Stimulated activated memory B cell treated with anti-CD40 and anti-IgM and Interleukin-4, amounts not matched to agents 10 μg/mL and 1 μg/mL and 100 μg/mL, for 72 hours (primary cell): ENCODE results near the gene IQGAP2.
"Not testable (repeated sequence)": the region's sequence is repeated elsewhere in the genome, so short reads cannot be mapped to it uniquely, and the experiment has no call there.

Experiments used
- ATAC-seq: fragments of 150-1000 bp; cut with Tn5 transposase; 2 replicates; pipeline ENCODE4 v1.10.0; 2021
- H3K27ac Mint-ChIP-seq: one replicate; pipeline ENCODE4 v1.8.0; 2022; ENCODE audit warnings: mild to moderate bottlenecking, mixed read lengths
- H3K27me3 Mint-ChIP-seq: one replicate; pipeline ENCODE4 v1.8.0; 2022; ENCODE audit warnings: mixed read lengths
- H3K36me3 Mint-ChIP-seq: one replicate; pipeline ENCODE4 v1.8.0; 2022; ENCODE audit warnings: mixed read lengths
- H3K4me1 Mint-ChIP-seq: one replicate; pipeline ENCODE4 v1.8.0; 2022; ENCODE audit warnings: mixed read lengths
- H3K4me3 Mint-ChIP-seq: one replicate; pipeline ENCODE4 v1.8.0; 2022; ENCODE audit warnings: mild to moderate bottlenecking, moderate library complexity, mixed read lengths
- H3K9me3 Mint-ChIP-seq: one replicate; pipeline ENCODE4 v1.8.0; 2022; ENCODE audit warnings: mixed read lengths

IQGAP2 gene

DNA sequence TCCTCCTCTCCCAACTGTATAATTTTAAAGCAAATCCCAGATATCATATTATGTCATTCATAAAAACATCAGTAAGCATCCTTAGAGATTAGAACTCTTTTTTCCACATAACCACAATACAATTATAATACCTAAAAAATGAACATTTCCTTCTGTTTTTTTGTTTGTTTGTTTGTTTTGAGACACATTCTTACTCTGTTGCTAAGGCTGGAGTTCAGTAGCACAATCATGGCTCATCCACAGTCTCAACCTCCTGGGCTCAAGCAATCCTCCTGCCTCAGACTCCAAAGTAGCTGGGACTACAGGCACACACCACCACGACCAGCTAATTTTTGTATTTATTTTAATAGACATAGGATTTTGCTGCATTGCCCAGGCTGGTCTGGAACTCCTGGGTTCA, 320.8 kb downstream of the IQGAP2 start:
- no peaks in the 10 kb centered on the region for H3K36me3 Mint-ChIP-seq

GRCh38 chr5:76724871-76725270, 321.8 kb downstream of the IQGAP2 start:
- H3K4me3 Mint-ChIP-seq = no peak overlapping the region

More for the DNA sequence above, 320.8 kb downstream of the IQGAP2 start:
- H3K4me1 Mint-ChIP-seq = peaks cover 7% of the 10 kb centered on the region
- H3K27me3 Mint-ChIP-seq = peaks cover 12% of the 10 kb centered on the region
- no peak overlapping the region for H3K4me3 Mint-ChIP-seq
- peaks cover 4% of the 10 kb centered on the region for H3K9me3 Mint-ChIP-seq
- H3K27ac Mint-ChIP-seq = no peak overlapping the region
- ATAC-seq = no peak

DNA sequence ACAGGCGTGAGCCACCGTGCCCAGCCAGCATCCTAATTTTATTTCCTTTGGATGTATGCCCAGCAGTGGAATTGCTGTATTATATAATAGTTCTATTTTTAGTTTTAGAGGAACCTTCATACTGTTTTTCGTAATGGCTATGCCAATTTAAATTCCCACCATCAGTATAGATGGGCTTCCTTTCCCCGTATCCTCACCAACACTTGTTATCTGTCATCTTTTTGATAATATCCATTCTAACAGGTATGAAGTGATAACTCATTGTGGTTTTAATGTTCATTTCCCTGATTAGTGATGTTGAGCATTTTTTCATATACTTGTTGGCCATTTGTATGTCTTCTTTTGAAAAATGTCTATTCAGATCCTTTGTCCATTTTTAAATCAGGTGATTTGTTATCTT, 325.9 kb downstream of the IQGAP2 start:
- Mint-ChIP-seq H3K27ac (no peak overlapping the region), H3K4me3 (no peak overlapping the region), H3K9me3 (peaks cover 21% of the 10 kb centered on the region), H3K27me3 (peaks cover 15% of the 10 kb centered on the region), H3K36me3 (no peaks in the 10 kb centered on the region), H3K4me1 (peaks cover 12% of the 10 kb centered on the region)
- ATAC-seq = no peak

More at GRCh38 chr5:76724871-76725270, 321.8 kb downstream of the IQGAP2 start:
- Mint-ChIP-seq H3K4me1 (peaks cover 7% of the 10 kb centered on the region), H3K27me3 (peaks cover 9% of the 10 kb centered on the region), H3K9me3 (peaks cover 13% of the 10 kb centered on the region), H3K36me3 (no peaks in the 10 kb centered on the region), H3K27ac (no peak overlapping the region)
- no peak for ATAC-seq

DNA sequence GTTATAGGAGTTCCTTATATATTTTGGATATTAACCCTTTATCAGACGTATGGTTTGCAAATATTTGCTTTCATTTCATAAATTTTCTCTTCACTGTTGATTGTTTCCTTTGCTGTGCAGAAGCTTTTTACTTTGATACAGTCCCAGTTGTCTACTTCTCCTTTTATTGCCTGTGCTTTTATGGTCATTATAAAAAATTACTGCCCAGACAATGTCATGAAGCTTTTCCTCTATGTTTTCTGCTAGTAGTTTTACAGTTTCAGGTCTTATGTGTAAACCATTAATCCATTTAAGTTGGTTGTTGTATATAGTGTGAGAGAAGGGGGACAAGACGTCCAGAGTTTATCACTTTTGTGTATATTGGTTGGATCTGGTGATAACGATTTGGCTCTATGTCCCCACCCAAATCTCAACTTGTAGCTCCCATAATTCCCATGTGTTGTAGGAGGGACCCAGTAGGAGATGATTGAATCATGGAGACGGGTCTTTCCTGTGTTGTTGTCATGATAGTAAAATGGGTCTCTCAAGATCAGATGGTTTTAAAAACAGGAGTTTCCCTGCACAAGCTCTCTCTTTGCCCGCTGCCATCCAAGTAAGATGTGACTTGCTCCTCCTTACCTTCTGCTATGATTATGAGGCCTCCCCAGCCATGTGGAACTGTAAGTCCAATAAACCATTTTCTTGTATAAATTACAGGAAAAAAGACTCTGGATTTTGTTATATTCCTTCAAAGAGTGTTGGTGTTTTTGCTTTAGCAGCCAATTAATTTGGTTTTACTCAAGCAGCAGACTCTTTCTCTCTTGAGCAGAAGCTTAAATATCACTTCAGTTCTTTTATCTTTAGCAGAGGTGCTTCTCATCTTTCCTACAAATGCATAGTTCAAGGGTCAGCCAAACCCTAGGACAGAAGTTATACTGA, 326.5 kb downstream of the IQGAP2 start:
- no peaks in the 10 kb centered on the region for H3K36me3 Mint-ChIP-seq
- H3K27ac Mint-ChIP-seq = no peak overlapping the region
- H3K4me1 Mint-ChIP-seq = peaks cover 12% of the 10 kb centered on the region
- no peak for ATAC-seq
- H3K4me3 Mint-ChIP-seq = no peak overlapping the region
- peaks cover 13% of the 10 kb centered on the region for H3K27me3 Mint-ChIP-seq
- H3K9me3 Mint-ChIP-seq = peaks cover 21% of the 10 kb centered on the region

GRCh38 chr5:76732405-76733048, 329.4 kb downstream of the IQGAP2 start:
- peaks cover 13% of the 10 kb centered on the region for H3K27me3 Mint-ChIP-seq
- H3K4me3 Mint-ChIP-seq = peak overlapping the region; percentile 60
- peaks cover 21% of the 10 kb centered on the region for H3K9me3 Mint-ChIP-seq
- H3K27ac Mint-ChIP-seq = peak overlapping the region; percentile 3
- H3K36me3 Mint-ChIP-seq = no peaks in the 10 kb centered on the region
- ATAC-seq = no peak
- H3K4me1 Mint-ChIP-seq = peaks cover 12% of the 10 kb centered on the region

DNA sequence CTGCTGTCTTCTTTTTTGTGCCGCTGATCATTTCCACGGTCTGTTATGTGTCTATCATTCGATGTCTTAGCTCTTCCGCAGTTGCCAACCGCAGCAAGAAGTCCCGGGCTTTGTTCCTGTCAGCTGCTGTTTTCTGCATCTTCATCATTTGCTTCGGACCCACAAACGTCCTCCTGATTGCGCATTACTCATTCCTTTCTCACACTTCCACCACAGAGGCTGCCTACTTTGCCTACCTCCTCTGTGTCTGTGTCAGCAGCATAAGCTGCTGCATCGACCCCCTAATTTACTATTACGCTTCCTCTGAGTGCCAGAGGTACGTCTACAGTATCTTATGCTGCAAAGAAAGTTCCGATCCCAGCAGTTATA, 329.9 kb downstream of the IQGAP2 start:
- Mint-ChIP-seq H3K27ac (peak overlapping the region; percentile 3), H3K4me1 (peaks cover 12% of the 10 kb centered on the region), H3K4me3 (peak overlapping the region; percentile 60), H3K27me3 (peaks cover 13% of the 10 kb centered on the region), H3K9me3 (peaks cover 21% of the 10 kb centered on the region), H3K36me3 (no peaks in the 10 kb centered on the region)
- ATAC-seq = peak; percentile 80

DNA sequence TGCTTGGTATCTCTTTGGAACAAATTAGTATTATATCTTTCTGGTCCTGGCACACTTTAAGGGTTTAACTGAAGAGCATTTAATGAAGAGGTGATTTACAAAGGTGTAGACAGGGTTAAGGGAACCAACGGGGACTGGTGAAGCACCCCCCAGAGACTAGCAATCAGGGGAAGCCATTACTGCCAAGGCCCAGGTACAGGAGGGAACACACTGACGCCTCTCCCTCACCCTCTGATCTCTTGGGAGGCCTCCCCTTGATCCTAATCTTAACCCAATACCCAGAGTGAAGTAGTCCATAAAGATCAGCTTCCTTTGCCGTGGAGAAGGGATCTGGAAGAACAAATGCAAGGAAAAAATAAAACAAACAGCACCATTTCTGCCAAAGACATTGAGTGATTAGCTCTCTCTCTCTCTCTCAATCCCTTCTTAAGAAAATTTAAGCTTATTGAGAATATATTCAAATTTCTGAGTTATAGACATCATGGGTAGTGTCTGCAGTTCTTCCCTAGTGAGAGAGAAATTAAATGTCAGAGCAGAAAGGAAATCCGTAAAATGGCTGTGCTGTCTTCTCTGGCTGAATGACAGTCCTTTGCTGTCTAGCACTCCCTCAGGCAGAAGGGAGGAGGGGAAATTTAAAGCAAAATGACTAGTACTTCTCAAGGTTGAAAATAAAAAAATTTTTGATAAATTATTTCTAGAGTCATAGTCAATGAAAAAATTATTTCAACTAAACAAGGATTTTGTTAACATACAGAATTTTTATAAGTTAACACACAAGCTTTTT, 332.9 kb downstream of the IQGAP2 start:
- Mint-ChIP-seq H3K4me3 (no peak overlapping the region), H3K4me1 (peaks cover 23% of the 10 kb centered on the region), H3K9me3 (no peaks in the 10 kb centered on the region), H3K27me3 (peaks cover 13% of the 10 kb centered on the region), H3K36me3 (no peaks in the 10 kb centered on the region), H3K27ac (no peak overlapping the region)
- no peak for ATAC-seq

GRCh38 chr5:76736679-76737556, 333.8 kb downstream of the IQGAP2 start:
- Mint-ChIP-seq H3K9me3 (no peaks in the 10 kb centered on the region), H3K4me3 (no peak overlapping the region), H3K4me1 (peaks cover 23% of the 10 kb centered on the region), H3K36me3 (no peaks in the 10 kb centered on the region), H3K27me3 (peaks cover 13% of the 10 kb centered on the region), H3K27ac (no peak overlapping the region)
- ATAC-seq = peak; percentile 14

DNA sequence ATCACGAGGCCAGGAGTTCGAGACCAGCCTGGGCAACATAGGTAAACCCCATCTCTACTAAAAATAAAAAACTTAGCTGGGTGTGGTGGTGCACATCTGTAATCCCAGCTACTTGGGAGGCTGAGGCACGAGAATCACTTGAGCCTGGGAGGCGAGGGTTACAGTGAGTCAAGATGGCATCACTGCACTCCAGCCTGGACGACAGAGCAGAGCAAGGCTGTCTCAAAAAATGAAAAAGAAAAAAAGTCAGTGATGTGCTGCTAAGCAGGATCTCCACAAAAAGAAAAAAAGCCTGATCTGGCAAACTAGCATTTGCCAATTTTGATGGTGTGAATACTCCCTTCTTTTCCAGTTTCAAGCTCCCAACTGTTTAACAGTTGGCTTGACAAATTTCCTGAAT, 334.8 kb downstream of the IQGAP2 start:
- Mint-ChIP-seq H3K27me3 (peaks cover 5% of the 10 kb centered on the region), H3K4me3 (no peak overlapping the region), H3K36me3 (no peaks in the 10 kb centered on the region), H3K27ac (no peak overlapping the region), H3K9me3 (no peaks in the 10 kb centered on the region), H3K4me1 (peaks cover 16% of the 10 kb centered on the region)
- no peak for ATAC-seq

- not testable (repeated sequence) for H3K36me3 Mint-ChIP-seq, H3K27ac Mint-ChIP-seq, ATAC-seq, H3K9me3 Mint-ChIP-seq, H3K4me3 Mint-ChIP-seq, H3K27me3 Mint-ChIP-seq
- H3K4me1 Mint-ChIP-seq = peaks cover 11% of the 10 kb centered on the region
Observed at GRCh38 chr5:76741506-76741905, 338.4 kb downstream of the IQGAP2 start.

DNA sequence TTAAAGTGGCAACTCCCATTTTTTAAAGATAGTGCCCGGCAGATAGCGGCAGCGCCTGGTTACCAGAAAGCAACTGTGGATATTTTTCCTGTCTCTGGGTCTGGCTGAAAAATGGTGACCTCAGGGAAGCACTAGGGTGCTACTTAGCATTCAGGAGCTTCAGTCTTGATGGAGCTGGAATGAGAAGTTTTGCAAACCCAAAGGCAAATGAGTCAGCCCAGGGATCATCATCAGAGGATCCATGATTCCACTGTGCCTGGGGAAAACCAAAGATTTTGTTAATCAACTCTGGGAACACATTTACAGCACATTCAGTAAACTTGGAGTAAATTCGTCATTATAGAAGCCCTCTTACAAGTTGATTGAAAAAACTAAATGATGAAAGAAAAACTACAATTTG, 339.5 kb downstream of the IQGAP2 start:
- H3K4me3 Mint-ChIP-seq = no peak overlapping the region
- H3K36me3 Mint-ChIP-seq = no peaks in the 10 kb centered on the region
- H3K27me3 Mint-ChIP-seq = peaks cover under 1% of the 10 kb centered on the region
- ATAC-seq = no peak
- peaks cover 11% of the 10 kb centered on the region for H3K4me1 Mint-ChIP-seq
- no peak overlapping the region for H3K27ac Mint-ChIP-seq
- H3K9me3 Mint-ChIP-seq = no peaks in the 10 kb centered on the region

DNA sequence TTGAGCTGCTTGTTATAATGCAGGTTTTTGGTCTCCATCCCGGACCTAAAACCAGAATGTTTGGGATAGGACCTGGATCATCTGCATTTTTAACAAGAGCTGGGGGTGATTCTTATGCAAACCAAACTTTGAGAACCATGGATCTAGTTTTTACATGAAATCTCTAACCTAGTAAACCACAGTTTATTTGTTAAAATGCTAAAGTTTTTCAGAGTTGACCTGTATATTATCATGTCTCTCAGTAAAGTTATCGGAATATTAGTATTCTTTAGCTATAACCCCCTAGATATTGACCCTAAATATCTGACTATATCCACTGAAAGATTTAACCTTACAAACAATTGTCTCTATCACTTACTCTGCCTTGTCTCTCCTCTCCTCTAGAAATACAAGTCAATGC, 341.5 kb downstream of the IQGAP2 start:
- Mint-ChIP-seq H3K36me3 (no peaks in the 10 kb centered on the region), H3K4me3 (no peak overlapping the region), H3K27ac (no peak overlapping the region), H3K27me3 (peaks cover 12% of the 10 kb centered on the region), H3K9me3 (no peaks in the 10 kb centered on the region), H3K4me1 (no peaks in the 10 kb centered on the region)
- no peak for ATAC-seq

GRCh38 chr5:76745670-76746069, 342.6 kb downstream of the IQGAP2 start:
- no peak for ATAC-seq
- Mint-ChIP-seq H3K4me3 (no peak overlapping the region), H3K36me3 (no peaks in the 10 kb centered on the region), H3K4me1 (no peaks in the 10 kb centered on the region), H3K9me3 (no peaks in the 10 kb centered on the region), H3K27me3 (peaks cover 23% of the 10 kb centered on the region), H3K27ac (no peak overlapping the region)

DNA sequence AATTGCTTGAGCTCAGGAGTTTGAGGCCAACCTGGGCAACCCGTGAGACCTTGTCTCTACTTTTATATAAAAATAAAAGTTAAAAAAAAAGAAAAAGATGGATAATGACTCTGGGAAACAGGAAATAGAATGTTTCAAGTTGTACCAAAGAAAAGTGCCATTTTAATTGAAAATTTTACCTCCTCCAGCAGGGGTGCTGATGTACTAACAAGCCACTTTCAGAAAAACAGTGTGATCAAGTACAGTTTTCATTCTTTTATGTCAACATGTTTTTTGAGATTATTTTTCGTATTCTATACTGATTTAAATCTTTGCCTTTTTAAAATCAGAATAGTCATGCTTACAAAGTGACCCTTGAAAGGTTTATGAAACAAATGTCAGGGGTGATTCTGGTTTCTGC, 343.6 kb downstream of the IQGAP2 start:
- Mint-ChIP-seq H3K27me3 (peaks cover 26% of the 10 kb centered on the region), H3K36me3 (no peaks in the 10 kb centered on the region), H3K9me3 (no peaks in the 10 kb centered on the region), H3K27ac (no peak overlapping the region), H3K4me3 (no peak overlapping the region), H3K4me1 (no peaks in the 10 kb centered on the region)
- no peak for ATAC-seq
